ENCODE results near the gene MARCHF7.

GRCh38 chr2:159716857-159717256, 4.6 kb downstream of the MARCHF7 start:
- TF ChIP-seq CHD7 (IDR thresholded peaks at IDR 0.05; ENCODE audit: insufficient replicate concordance, low read length) (no peak), CTCF (IDR thresholded peaks at IDR 0.05; ENCODE audit: control extremely low read depth in 1 of 3, insufficient read depth in 1 of 3, low read depth in 1 of 3, low read length in 3 of 3) (no peak), TAF1 (IDR thresholded peaks at IDR 0.05; ENCODE audit: low read depth, low read length) (no peak), YY1 (IDR thresholded peaks at IDR 0.05; ENCODE audit: low read depth, low read length) (no peak), SP1 (IDR thresholded peaks at IDR 0.05; ENCODE audit: low read depth, low read length) (no peak), KDM5A (IDR thresholded peaks at IDR 0.05; ENCODE audit: low read length) (no peak), HDAC6 (IDR thresholded peaks at IDR 0.05; ENCODE audit: low read depth, low read length) (no peak), HDAC2 (IDR thresholded peaks at IDR 0.05; ENCODE audit: borderline replicate concordance in 1 of 2, low read depth in 2 of 2, low read length in 2 of 2) (no peak)

Measured in H1 (cell line).